ENCODE measurements around the gene PARP2. TPM values are rescaled to one million over a fixed set of nuclear protein-coding genes. Genes with fewer than 3 reads are reported as not detected.

The PARP2 gene
- total RNA-seq, 1 donor from 2014 or later, result 50.7 TPM

- Mint-ChIP-seq H3K36me3 (ENCODE audit: low read depth) (peaks cover 4% of the 10 kb centered on the region), H3K4me3 (no peak overlapping the region), H3K9me3 (no peaks in the 10 kb centered on the region), H3K4me1 (no peaks in the 10 kb centered on the region), H3K27ac (ENCODE audit: unreplicated experiment) (no peak overlapping the region), H3K27me3 (ENCODE audit: low read depth) (no peaks in the 10 kb centered on the region)
- TF ChIP-seq CTCF (conservative IDR thresholded peaks at IDR 0.05), result no peak
- DNase-seq (ENCODE audit: low read depth, low spot score), result no peak
These were observed 44.7 kb downstream of the PARP2 start for GRCh38 chr14:20388159-20388558.

- no peaks in the 10 kb centered on the region for H3K27me3 Mint-ChIP-seq (ENCODE audit: low read depth)
- no peak overlapping the region for H3K27ac Mint-ChIP-seq (ENCODE audit: unreplicated experiment)
- H3K4me1 Mint-ChIP-seq, result no peaks in the 10 kb centered on the region
- no peak overlapping the region for H3K4me3 Mint-ChIP-seq
- TF ChIP-seq CTCF (conservative IDR thresholded peaks at IDR 0.05), result no peak
- H3K36me3 Mint-ChIP-seq (ENCODE audit: low read depth), result peaks cover 7% of the 10 kb centered on the region
- DNase-seq (ENCODE audit: low read depth, low spot score), result no peak
- H3K9me3 Mint-ChIP-seq, result no peaks in the 10 kb centered on the region
These were observed 48.1 kb downstream of the PARP2 start for GRCh38 chr14:20391505-20391904.

- peaks cover 10% of the 10 kb centered on the region for H3K36me3 Mint-ChIP-seq (ENCODE audit: low read depth)
- no peak overlapping the region for H3K4me3 Mint-ChIP-seq
- H3K27ac Mint-ChIP-seq (ENCODE audit: unreplicated experiment), result no peak overlapping the region
- no peaks in the 10 kb centered on the region for H3K27me3 Mint-ChIP-seq (ENCODE audit: low read depth)
- H3K4me1 Mint-ChIP-seq, result no peaks in the 10 kb centered on the region
- no peak for DNase-seq (ENCODE audit: low read depth, low spot score)
- no peak for TF ChIP-seq CTCF (conservative IDR thresholded peaks at IDR 0.05)
- H3K9me3 Mint-ChIP-seq, result no peaks in the 10 kb centered on the region
These were observed 54.1 kb downstream of the PARP2 start for GRCh38 chr14:20397511-20397910.

GRCh38 chr14:20400589-20400964, 57.1 kb downstream of the PARP2 start:
- Mint-ChIP-seq H3K36me3 (ENCODE audit: low read depth) (peaks cover 14% of the 10 kb centered on the region), H3K4me3 (no peak overlapping the region), H3K27me3 (ENCODE audit: low read depth) (no peaks in the 10 kb centered on the region), H3K4me1 (no peaks in the 10 kb centered on the region), H3K27ac (ENCODE audit: unreplicated experiment) (no peak overlapping the region), H3K9me3 (no peaks in the 10 kb centered on the region)
- no peak for DNase-seq (ENCODE audit: low read depth, low spot score)
- TF ChIP-seq CTCF (conservative IDR thresholded peaks at IDR 0.05), result no peak

GRCh38 chr14:20400965-20401593, 57.6 kb downstream of the PARP2 start:
- peaks cover 14% of the 10 kb centered on the region for H3K36me3 Mint-ChIP-seq (ENCODE audit: low read depth)
- no peak overlapping the region for H3K27ac Mint-ChIP-seq (ENCODE audit: unreplicated experiment)
- no peak overlapping the region for H3K4me3 Mint-ChIP-seq
- no peaks in the 10 kb centered on the region for H3K4me1 Mint-ChIP-seq
- no peak for TF ChIP-seq CTCF (conservative IDR thresholded peaks at IDR 0.05)
- no peak for DNase-seq (ENCODE audit: low read depth, low spot score)
- H3K27me3 Mint-ChIP-seq (ENCODE audit: low read depth), result no peaks in the 10 kb centered on the region
- no peaks in the 10 kb centered on the region for H3K9me3 Mint-ChIP-seq
